ENCODE data around the gene RPL41. TPM values are rescaled to one million over a fixed set of nuclear protein-coding genes. Genes with fewer than 3 reads are reported as not detected.
"Not testable (repeated sequence)": the region's sequence is repeated elsewhere in the genome, so short reads cannot be mapped to it uniquely, and the experiment has no call there.

Gene RPL41
- 4,856 TPM for polyA plus RNA-seq (ENCODE audit: insufficient read length)

DNA sequence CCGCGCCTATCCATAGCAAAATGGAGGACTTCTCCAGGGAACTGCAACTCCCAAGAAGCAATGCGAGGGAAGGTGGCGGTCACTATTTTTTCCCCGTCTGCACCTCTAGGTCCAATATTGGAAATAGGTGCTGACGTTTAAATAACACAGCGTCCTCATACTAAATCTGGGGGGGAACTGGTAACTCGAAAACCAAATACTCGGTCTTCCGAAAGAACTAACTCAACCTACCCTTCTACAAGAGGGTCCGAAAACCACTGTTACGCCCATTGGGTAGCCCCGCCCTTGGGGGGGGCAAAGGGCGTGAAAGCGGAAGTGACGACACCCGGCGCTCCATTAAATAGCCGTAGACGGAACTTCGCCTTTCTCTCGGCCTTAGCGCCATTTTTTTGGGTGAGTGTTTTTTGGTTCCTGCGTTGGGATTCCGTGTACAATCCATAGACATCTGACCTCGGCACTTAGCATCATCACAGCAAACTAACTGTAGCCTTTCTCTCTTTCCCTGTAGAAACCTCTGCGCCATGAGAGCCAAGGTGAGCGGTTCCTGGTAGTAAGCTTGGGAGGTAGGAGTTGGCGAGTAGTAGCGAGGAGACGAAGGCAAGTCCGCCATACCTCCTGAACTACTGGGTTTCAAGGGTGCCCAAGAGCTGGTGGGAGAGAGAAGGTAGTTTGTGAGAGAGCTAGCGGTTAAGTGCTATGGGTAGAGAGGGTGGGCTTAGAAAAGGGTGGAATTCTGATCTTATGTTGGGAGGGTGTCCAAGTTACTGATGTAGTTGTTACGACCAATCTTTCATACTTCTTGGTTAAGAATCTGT is at the start of gene RPL41:
Gene RPL41, plus strand, starts transcription at position 367 of the 815 bp plus-strand sequence.
- DNase-seq, result peak; percentile 97

- no peak for DNase-seq
Measured at GRCh38 chr12:56071648-56072047, 44.8 kb upstream of the RPL41 start.

DNA sequence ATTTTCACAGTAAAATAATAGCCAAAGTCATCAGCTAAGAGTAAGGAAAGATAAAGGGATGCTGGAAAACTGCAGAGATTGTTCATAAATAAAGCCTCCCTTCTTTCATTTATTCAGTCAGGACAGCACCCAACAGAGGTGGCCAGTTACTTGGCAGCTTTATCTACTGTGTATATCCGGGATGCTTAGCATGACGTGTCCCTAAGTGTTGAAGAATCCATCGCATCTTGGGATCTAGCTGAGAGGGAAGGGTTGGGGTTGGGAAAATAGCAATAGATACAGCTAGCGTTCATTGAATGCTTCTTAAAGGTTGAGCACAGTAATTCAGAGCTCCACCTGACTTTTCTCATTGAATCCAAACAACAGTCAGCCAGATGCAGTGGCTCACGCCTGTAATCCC is 42.0 kb upstream of the RPL41 start:
- DNase-seq, result no peak

DNA sequence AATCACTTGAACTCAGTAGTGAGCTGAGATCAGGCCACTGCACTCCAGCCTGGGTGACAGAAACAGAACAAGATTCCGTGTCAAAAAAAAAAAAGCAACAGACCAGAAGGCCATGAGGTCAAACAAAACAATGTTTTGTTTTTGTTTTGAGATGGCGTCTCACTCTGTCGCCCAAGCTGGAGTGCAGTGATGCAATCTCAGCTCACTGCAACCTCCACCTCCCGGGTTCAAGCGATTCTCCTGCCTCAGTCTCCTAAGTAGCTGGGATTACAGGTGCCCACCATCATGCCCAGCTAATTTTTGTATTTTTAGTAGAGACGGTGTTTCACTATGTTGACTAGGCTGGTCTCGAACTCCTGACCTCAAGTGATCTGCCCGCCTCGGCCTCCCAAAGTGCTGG is 38.5 kb upstream of the RPL41 start:
- not testable (repeated sequence) for DNase-seq

- no peak for DNase-seq
Measured at GRCh38 chr12:56078427-56078826, 38.0 kb upstream of the RPL41 start.

DNA sequence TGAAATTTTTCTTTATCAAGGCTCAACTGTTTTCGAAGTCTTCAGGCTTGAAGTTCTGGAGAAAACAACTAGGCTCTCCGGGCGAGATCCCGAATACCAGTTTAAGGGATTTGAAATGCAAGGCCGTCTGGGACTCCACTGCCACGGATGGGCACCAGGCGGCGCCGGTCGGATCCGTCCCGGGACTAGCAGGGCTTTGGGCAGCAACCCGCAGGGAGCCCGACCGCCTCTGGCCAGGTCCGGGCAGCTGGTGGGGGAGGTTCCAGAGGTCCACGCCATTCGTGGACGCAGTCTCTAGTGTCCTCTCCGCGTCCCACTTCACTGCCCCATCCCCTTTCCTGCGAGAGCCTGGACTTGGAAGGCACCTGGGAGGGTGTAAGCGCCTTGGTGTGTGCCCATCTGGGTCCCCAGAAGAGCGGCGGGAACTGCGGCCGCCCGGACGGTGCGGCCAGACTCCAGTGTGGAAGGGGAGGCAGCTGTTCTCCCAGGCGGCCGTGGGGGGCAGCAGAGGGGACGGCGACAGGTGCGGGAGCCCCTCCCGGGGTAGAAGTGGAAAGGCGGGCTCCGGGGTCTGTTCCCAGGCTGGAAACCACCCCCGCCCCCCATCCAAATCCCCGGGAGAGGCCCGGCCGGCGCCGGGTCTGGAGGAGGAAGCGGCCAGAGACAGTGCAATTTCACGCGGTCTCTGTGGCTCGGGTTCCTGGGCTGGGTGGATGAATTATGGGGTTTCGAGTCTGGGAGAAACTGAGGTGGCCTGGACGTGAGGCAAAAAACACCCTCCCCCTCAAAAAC is 37.3 kb upstream of the RPL41 start:
- DNase-seq, result peak; percentile 58

- peak; percentile 66 for DNase-seq
Measured at GRCh38 chr12:56079723-56080555, 36.5 kb upstream of the RPL41 start, which contains the start of gene ERBB3. Gene ERBB3 (plus strand): TSS chr12:56080165. CDS start chr12:56080301, 136 bp downstream.

GRCh38 chr12:56080556-56081138 is 35.8 kb upstream of the RPL41 start:
- DNase-seq, result no peak

GRCh38 chr12:56081393-56082347 is 34.8 kb upstream of the RPL41 start:
- DNase-seq, result peak; percentile 14

GRCh38 chr12:56082382-56082781 is 34.1 kb upstream of the RPL41 start:
- no peak for DNase-seq

DNA sequence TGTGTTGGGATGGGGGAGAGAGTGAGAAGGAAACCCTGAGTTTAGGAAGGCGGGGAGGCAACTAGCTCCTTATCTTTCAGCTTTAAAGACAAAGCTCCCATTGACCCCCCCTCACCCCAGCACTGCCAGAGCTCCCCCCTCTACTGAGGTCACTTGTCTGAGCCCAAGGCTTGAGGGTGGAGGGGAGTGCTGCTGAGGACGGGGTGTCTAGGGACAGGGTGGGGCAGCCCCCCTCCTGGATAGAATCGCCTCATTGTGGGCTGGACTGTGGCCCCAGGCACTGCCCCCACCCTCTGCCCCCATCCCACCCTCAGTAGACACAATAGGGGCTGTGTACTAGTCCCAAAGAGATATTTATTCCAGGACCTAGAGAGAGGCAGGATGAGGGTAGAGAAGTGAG is 33.5 kb upstream of the RPL41 start:
- DNase-seq, result no peak

- no peak for DNase-seq
Measured at GRCh38 chr12:56084958-56085543, 31.4 kb upstream of the RPL41 start.

DNA sequence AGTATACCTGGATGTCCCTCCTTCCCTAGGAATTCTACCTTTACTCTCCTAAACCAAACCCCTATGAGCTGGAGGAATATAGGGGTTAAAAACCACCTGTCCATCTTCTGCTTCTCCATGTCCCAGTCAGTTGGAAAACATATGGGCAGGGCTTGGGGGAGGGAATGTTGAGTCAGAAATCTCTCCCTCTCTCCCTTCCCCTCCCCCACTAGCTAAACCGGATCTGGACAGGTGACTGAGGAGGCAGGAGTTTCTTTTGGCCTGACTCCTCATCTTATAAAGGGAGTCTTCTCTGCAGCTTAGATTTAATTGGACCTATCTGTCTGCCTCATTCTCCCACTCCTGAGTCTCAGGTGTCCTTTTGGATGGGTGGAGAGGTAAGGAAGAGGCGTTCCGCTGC is 30.3 kb upstream of the RPL41 start:
- DNase-seq, result no peak

DNA sequence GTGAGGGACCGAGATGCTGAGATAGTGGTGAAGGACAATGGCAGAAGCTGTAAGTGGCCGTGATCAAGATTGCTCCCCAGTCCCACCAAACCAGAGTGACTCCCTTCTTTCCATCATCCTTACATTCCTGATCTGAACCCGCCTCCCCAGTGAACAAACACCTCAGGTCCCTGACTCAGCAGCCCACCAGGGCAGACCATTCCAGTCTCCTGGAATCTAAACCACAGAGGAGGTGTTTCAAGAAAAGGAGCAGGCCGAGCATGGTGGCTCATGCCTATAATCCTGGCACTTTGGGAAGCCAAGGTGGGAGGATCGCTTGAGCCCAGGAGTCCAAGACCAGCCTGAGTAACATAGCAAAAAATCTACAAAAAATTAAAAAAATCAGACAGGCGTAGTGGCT is 29.8 kb upstream of the RPL41 start:
- DNase-seq, result no peak

GRCh38 chr12:56087220-56087619 is 29.2 kb upstream of the RPL41 start:
- DNase-seq, result no peak

GRCh38 chr12:56097738-56098137 is 18.7 kb upstream of the RPL41 start:
- DNase-seq, result no peak

DNA sequence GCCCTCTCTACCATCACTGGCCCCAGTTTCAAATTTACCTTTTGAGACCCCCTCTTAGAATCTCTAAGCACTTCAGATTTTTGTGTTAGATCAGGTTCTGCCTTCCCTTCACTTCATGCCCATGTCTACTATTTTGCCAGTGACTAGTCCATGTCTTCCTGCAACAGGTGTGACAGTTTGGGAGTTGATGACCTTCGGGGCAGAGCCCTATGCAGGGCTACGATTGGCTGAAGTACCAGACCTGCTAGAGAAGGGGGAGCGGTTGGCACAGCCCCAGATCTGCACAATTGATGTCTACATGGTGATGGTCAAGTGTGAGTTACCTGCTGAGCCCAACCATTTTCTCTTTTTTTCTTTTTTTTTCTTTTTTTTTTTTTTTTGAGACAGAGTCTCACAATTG is 17.8 kb upstream of the RPL41 start:
- DNase-seq, result no peak

DNA sequence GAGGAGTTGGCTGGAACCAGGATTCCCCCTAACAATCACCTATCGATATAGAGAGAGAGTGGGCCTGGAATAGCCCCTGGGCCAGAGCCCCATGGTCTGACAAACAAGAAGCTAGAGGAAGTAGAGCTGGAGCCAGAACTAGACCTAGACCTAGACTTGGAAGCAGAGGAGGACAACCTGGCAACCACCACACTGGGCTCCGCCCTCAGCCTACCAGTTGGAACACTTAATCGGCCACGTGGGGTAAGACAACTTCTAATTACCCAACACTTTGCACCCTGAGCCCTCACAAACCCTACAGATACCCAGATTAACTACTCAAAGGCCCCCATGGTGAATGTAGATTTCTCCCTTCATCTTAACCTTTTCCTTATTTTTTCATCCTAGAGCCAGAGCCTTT is 16.6 kb upstream of the RPL41 start:
- no peak for DNase-seq

GRCh38 chr12:56101045-56101444 is 15.4 kb upstream of the RPL41 start:
- no peak for DNase-seq

GRCh38 chr12:56102683-56103065 is 13.8 kb upstream of the RPL41 start:
- no peak for DNase-seq

Measured in hindlimb muscle (tissue), 1 donor.